CD14-positive monocyte (primary cell): ENCODE measurements around the gene DTD1. TPM values are rescaled to one million over a fixed set of nuclear protein-coding genes. Genes with fewer than 3 reads are reported as not detected.

Experiments
- DNase-seq, 3 donors: peaks; one replicate each; pipeline ENCODE4 v3.0.0-alpha.2; 2011 to 2022
- H2AFZ ChIP-seq: 2 replicates; pipeline ENCODE4 v1.6.0; 2012; ENCODE audit warnings: mild to moderate bottlenecking, low read depth, low read length, inconsistent platforms; ENCODE audit not compliant: insufficient read depth, poor library complexity, severe bottlenecking
- H3K27ac ChIP-seq, 2 donors: 1 replicate in 1 of 2; 2 replicates in 1 of 2; pipeline ENCODE4 v1.5.1; 2012 to 2013; ENCODE audit warnings: low read length in 2 of 2, control low read depth in 1 of 2, inconsistent platforms in 1 of 2, low read depth in 1 of 2, mild to moderate bottlenecking in 1 of 2
- H3K27me3 ChIP-seq, 2 donors: one replicate each; pipeline versions ENCODE4 v1.6.0 to v1.6.1; 2011 to 2013; ENCODE audit warnings: low read length in 2 of 2; ENCODE audit not compliant: control insufficient read depth in 2 of 2, insufficient read depth in 2 of 2
- H3K36me3 ChIP-seq, 2 donors: replicated peaks in 1 of 2; 1 replicate in 1 of 2; 2 replicates in 1 of 2; pipeline versions ENCODE4 v1.5.1 to v1.6.1; 2012 to 2013; ENCODE audit warnings: low read length in 2 of 2, control low read depth in 1 of 2, inconsistent platforms in 1 of 2, mild to moderate bottlenecking in 1 of 2; ENCODE audit not compliant: insufficient read depth in 2 of 2, control insufficient read depth in 1 of 2
- H3K4me1 ChIP-seq, 2 donors: 1 replicate in 1 of 2; 2 replicates in 1 of 2; pipeline versions ENCODE4 v1.5.1 to v1.6.1; 2012 to 2013; ENCODE audit warnings: low read length in 2 of 2, control low read depth in 1 of 2, inconsistent platforms in 1 of 2, mild to moderate bottlenecking in 1 of 2, moderate library complexity in 1 of 2; ENCODE audit not compliant: insufficient read depth in 2 of 2, control insufficient read depth in 1 of 2
- H3K4me2 ChIP-seq: replicated peaks from 2 replicates; pipeline ENCODE3; 2012; ENCODE audit warnings: low read length, moderate library complexity, mild to moderate bottlenecking; ENCODE audit not compliant: poor library complexity, severe bottlenecking; ENCODE audit errors: extremely low read depth
- H3K4me3 ChIP-seq, 3 experiments: fragments of 200-600 bp in 1 of 3; sonication (generic) in 1 of 3; replicated peaks in 1 of 3; 1 replicate in 2 of 3; 2 replicates in 1 of 3; pipeline ENCODE4 v1.5.1; 2011 to 2013; ENCODE audit warnings: low read length in 3 of 3, mild to moderate bottlenecking in 3 of 3, control low read depth in 2 of 3, low read depth in 2 of 3, inconsistent platforms in 1 of 3, moderate library complexity in 1 of 3
- H3K79me2 ChIP-seq: 2 replicates; pipeline ENCODE4 v1.6.0; 2012; ENCODE audit warnings: mild to moderate bottlenecking, control low read depth, inconsistent platforms, low read length, moderate library complexity; ENCODE audit not compliant: insufficient read depth
- H3K9ac ChIP-seq: 2 replicates; pipeline ENCODE4 v1.6.0; 2017; ENCODE audit warnings: low read length, mild to moderate bottlenecking; ENCODE audit not compliant: insufficient read depth, poor library complexity, severe bottlenecking
- H3K9me3 ChIP-seq, 2 donors: replicated peaks in 1 of 2; 1 replicate in 1 of 2; 2 replicates in 1 of 2; pipeline versions ENCODE4 v1.5.1 to v1.6.1; 2012 to 2013; ENCODE audit warnings: low read length in 2 of 2, control low read depth in 1 of 2; ENCODE audit not compliant: control insufficient read depth in 1 of 2, insufficient read depth in 1 of 2
- H4K20me1 ChIP-seq: 2 replicates; pipeline ENCODE4 v1.6.0; 2012; ENCODE audit warnings: mild to moderate bottlenecking, low read length, control low read depth, moderate library complexity; ENCODE audit not compliant: insufficient read depth
- H3K27ac Mint-ChIP-seq, 7 donors: one replicate each; pipeline ENCODE4 v1.8.0; 2020; ENCODE audit warnings: mild to moderate bottlenecking in 7 of 7, mixed read lengths in 7 of 7, moderate library complexity in 6 of 7, inconsistent platforms in 2 of 7
- H3K27me3 Mint-ChIP-seq, 3 donors: one replicate each; pipeline ENCODE4 v1.8.0; 2021 to 2022; ENCODE audit warnings: low read depth in 3 of 3, mild to moderate bottlenecking in 3 of 3, mixed read lengths in 3 of 3, moderate library complexity in 3 of 3, inconsistent platforms in 1 of 3
- H3K36me3 Mint-ChIP-seq, 2 donors: one replicate each; pipeline ENCODE4 v1.8.0; 2020; ENCODE audit warnings: mixed read lengths in 2 of 2, inconsistent platforms in 1 of 2, mild to moderate bottlenecking in 1 of 2
- H3K4me1 Mint-ChIP-seq: one replicate; pipeline ENCODE4 v1.8.0; 2020; ENCODE audit warnings: mild to moderate bottlenecking, mixed read lengths
- H3K4me3 Mint-ChIP-seq, 2 donors: one replicate each; pipeline ENCODE4 v1.8.0; 2020; ENCODE audit warnings: mild to moderate bottlenecking in 2 of 2, mixed read lengths in 2 of 2, moderate library complexity in 1 of 2
- H3K9me3 Mint-ChIP-seq, 7 donors: one replicate each; pipeline ENCODE4 v1.8.0; 2020 to 2022; ENCODE audit warnings: mixed read lengths in 7 of 7, mild to moderate bottlenecking in 6 of 7, moderate library complexity in 6 of 7, inconsistent platforms in 2 of 7
- WGBS: methylation state at CpG from one replicate; pipeline ENCODE4 v1.1.5; 2013; ENCODE audit warnings: missing lambda C conversion rate; ENCODE audit not compliant: insufficient coverage; 5-methylcytosine and 5-hydroxymethylcytosine counted together
- intact Hi-C, 2 donors: fragments of 100-400 bp; cut with micrococcal nuclease; formaldehyde crosslinking; loops; one replicate each; pipeline versions ENCODE4 v1.15.0 to v1.15.1; 2023
- polyA plus RNA-seq, 3 donors: library from polyadenylated mRNA; depleted of rRNA in 1 of 3; unstranded in 2 of 3; stranded (reverse) in 1 of 3; fragments of 300-500 nt in 2 of 3; fragments of >200 nt in 1 of 3; fragmentation: Illumina TruSeq in 2 of 3; gene quantifications; 1 replicate in 2 of 3; 2 replicates in 1 of 3; pipeline ENCODE4 v1.2.3, GENCODE V29; 2012 to 2021
- TF ChIP-seq, protein P1 (sequence below): fragments of 200-600 bp; IDR thresholded peaks from one replicate; pipeline ENCODE4 v1.8.0; 2022; ENCODE audit warnings: antibody characterized with exemption, mild to moderate bottlenecking

The DTD1 gene
- polyA plus RNA-seq, 3 donors, result 18.8 to 33.6 (median 26.3) TPM

DNA sequence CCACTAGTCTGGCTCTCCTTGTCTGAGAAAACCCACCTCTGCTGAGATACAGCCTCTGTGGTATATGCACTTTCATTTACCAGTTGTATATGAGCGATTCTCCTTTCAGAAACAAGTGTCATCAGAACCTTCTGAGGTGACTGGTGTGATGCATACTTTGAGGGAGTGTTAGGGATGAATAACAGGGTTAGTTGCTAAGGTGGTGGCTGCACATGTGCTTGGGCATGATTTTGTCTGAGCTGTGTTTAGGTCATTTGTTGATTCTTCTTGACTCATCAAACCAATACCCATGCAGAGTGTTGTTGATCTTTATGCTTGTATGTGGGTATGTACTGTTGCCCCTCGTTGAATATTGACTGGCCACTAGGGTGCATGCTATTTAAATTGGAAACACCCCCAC lies 25.7 kb downstream of the DTD1 start:
- Mint-ChIP-seq H3K36me3 (peaks cover 8% of the 10 kb centered on the region in 2 donors), H3K27me3 (peaks cover 0 to 1% (median 0%) of the 10 kb centered on the region in 3 donors), H3K4me3 (no peak overlapping the region), H3K9me3 (peaks cover 0 to 5% (median 0%) of the 10 kb centered on the region in 7 donors), H3K4me1 (peaks cover 3% of the 10 kb centered on the region), H3K27ac (peak overlapping the region in 1 of 7 donors; percentile 57)
- no peak overlapping the region for H3K27ac ChIP-seq
- H3K4me3 ChIP-seq, result no peak overlapping the region
- H2AFZ ChIP-seq, result no peak overlapping the region
- H3K9me3 ChIP-seq, result no peaks in the 10 kb centered on the region
- no peak overlapping the region for H3K4me2 ChIP-seq
- no peaks in the 10 kb centered on the region for H3K79me2 ChIP-seq
- WGBS, result no CpG with 5 or more reads among the region's 2 CpGs
- H3K4me1 ChIP-seq, result no peaks in the 10 kb centered on the region
- intact Hi-C loops, result no loop called here
- DNase-seq, result no peak
- no peaks in the 10 kb centered on the region for H4K20me1 ChIP-seq
- no peaks in the 10 kb centered on the region for H3K27me3 ChIP-seq
- H3K9ac ChIP-seq, result no peak overlapping the region
- no peaks in the 10 kb centered on the region for H3K36me3 ChIP-seq
- TF ChIP-seq, protein P1, sequence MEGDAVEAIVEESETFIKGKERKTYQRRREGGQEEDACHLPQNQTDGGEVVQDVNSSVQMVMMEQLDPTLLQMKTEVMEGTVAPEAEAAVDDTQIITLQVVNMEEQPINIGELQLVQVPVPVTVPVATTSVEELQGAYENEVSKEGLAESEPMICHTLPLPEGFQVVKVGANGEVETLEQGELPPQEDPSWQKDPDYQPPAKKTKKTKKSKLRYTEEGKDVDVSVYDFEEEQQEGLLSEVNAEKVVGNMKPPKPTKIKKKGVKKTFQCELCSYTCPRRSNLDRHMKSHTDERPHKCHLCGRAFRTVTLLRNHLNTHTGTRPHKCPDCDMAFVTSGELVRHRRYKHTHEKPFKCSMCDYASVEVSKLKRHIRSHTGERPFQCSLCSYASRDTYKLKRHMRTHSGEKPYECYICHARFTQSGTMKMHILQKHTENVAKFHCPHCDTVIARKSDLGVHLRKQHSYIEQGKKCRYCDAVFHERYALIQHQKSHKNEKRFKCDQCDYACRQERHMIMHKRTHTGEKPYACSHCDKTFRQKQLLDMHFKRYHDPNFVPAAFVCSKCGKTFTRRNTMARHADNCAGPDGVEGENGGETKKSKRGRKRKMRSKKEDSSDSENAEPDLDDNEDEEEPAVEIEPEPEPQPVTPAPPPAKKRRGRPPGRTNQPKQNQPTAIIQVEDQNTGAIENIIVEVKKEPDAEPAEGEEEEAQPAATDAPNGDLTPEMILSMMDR, result no peak

DNA sequence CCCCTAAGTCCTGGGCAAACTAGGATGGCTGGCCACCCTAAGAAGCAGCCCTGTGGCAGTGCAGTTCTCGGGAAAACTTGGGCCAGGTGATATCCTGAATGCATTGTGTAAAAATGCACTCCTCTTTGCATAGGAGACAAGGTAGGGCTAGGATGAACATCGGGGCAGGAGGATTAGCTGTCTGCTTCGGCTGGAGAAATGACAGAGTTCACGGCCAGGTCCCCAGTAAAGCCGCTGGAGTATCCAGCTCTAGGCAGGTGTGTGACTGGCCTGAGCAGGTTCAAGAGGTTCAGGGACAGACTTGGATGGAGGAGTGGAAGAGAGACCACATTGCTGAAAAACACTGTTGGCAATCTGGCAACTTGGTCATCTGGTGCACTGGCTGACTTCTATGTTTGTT lies 26.4 kb downstream of the DTD1 start:
- Histone ChIP-seq H3K27me3 (no peaks in the 10 kb centered on the region), H3K36me3 (no peaks in the 10 kb centered on the region), H4K20me1 (no peaks in the 10 kb centered on the region), H3K4me3 (no peak overlapping the region), H3K9ac (no peak overlapping the region), H2AFZ (no peak overlapping the region), H3K9me3 (no peaks in the 10 kb centered on the region), H3K4me1 (no peaks in the 10 kb centered on the region), H3K79me2 (no peaks in the 10 kb centered on the region), H3K4me2 (no peak overlapping the region), H3K27ac (no peak overlapping the region)
- no peak for DNase-seq
- TF ChIP-seq, protein P1, result no peak
- Mint-ChIP-seq H3K9me3 (peaks cover 0 to 5% (median 0%) of the 10 kb centered on the region in 7 donors), H3K36me3 (peaks cover 8 to 14% of the 10 kb centered on the region in 2 donors), H3K27ac (peak overlapping the region in 3 of 7 donors; percentile 26 to 39 (median 33)), H3K27me3 (peaks cover 0 to 1% (median 0%) of the 10 kb centered on the region in 3 donors), H3K4me1 (peaks cover 3% of the 10 kb centered on the region), H3K4me3 (no peak overlapping the region)
- WGBS, result 95% methylated on average over 4 of the region's 5 CpGs
- intact Hi-C loops, result no loop called here
